Liver (tissue), 3 donors: Measurements from ENCODE around the gene CNPY4.

Experiments used
- CTCF ChIP-seq: fragments of 150-350 bp; IDR thresholded peaks from 2 replicates; pipeline ENCODE4 v1.5.1; 2017; ENCODE audit warnings: improper control_type of control experiment, low read depth, low read length; ENCODE audit not compliant: missing input control
- EGR1 ChIP-seq, 2 donors: IDR thresholded peaks; 2 replicates each; pipeline ENCODE4 v1.6.1; 2016 to 2018; ENCODE audit warnings: antibody characterized with exemption in 2 of 2, low read depth in 2 of 2
- FOXA2 ChIP-seq: IDR thresholded peaks from 2 replicates; pipeline ENCODE4 v1.6.1; 2016; ENCODE audit warnings: antibody characterized with exemption
- GABPA ChIP-seq, 2 donors: IDR thresholded peaks in 1 of 2; conservative IDR thresholded peaks in 1 of 2; 2 replicates each; pipeline ENCODE4 v1.6.1; 2016; ENCODE audit warnings: antibody characterized with exemption in 2 of 2, mild to moderate bottlenecking in 1 of 2, moderate library complexity in 1 of 2
- JUND ChIP-seq, 2 donors: IDR thresholded peaks; 2 replicates each; pipeline ENCODE4 v1.6.1; 2016; ENCODE audit warnings: antibody characterized with exemption in 2 of 2
- MAX ChIP-seq: IDR thresholded peaks from 2 replicates; pipeline ENCODE4 v1.6.1; 2016; ENCODE audit warnings: antibody characterized with exemption
- NR2F2 ChIP-seq: IDR thresholded peaks from 2 replicates; pipeline ENCODE4 v1.6.1; 2016; ENCODE audit warnings: antibody characterized with exemption
- RAD21 ChIP-seq, 2 donors: IDR thresholded peaks; 2 replicates each; pipeline ENCODE4 v1.6.1; 2016; ENCODE audit warnings: antibody characterized with exemption in 2 of 2, mild to moderate bottlenecking in 2 of 2
- REST ChIP-seq: IDR thresholded peaks from 2 replicates; pipeline ENCODE4 v1.6.1; 2016; ENCODE audit warnings: antibody characterized with exemption, mild to moderate bottlenecking
- SP1 ChIP-seq: IDR thresholded peaks from 2 replicates; pipeline ENCODE4 v1.6.1; 2018; ENCODE audit warnings: antibody characterized with exemption, mild to moderate bottlenecking
- TAF1 ChIP-seq: conservative IDR thresholded peaks from 2 replicates; pipeline ENCODE4 v1.6.1; 2016; ENCODE audit warnings: antibody characterized with exemption, mild to moderate bottlenecking
- YY1 ChIP-seq: IDR thresholded peaks from 2 replicates; pipeline ENCODE4 v1.6.1; 2016; ENCODE audit warnings: antibody characterized with exemption, mild to moderate bottlenecking
- ZBTB33 ChIP-seq: IDR thresholded peaks from 2 replicates; pipeline ENCODE4 v1.6.1; 2016; ENCODE audit warnings: antibody characterized with exemption
- donor health status: healthy.
- donor health status: healthy.

GRCh38 chr7:100171840-100172239 is 52.4 kb downstream of the CNPY4 start:
- TF ChIP-seq CTCF, result no peak
- TF ChIP-seq TAF1, result no peak
- TF ChIP-seq YY1, result no peak
- no peak for TF ChIP-seq EGR1 (IDR thresholded peaks at IDR 0.05; ENCODE audit: low read depth in 2 of 2)
- TF ChIP-seq SP1, result no peak
- no peak for TF ChIP-seq JUND (IDR thresholded peaks at IDR 0.05)
- no peak for TF ChIP-seq REST
- TF ChIP-seq GABPA (IDR thresholded peaks at IDR 0.05 in 1 of 2, conservative IDR thresholded peaks at IDR 0.05 in 1 of 2), result no peak
- no peak for TF ChIP-seq NR2F2
- TF ChIP-seq MAX, result no peak
- no peak for TF ChIP-seq ZBTB33
- no peak for TF ChIP-seq FOXA2
- TF ChIP-seq RAD21 (IDR thresholded peaks at IDR 0.05), result no peak
